ENCODE data around the gene EMP2.

EMP2 gene

DNA sequence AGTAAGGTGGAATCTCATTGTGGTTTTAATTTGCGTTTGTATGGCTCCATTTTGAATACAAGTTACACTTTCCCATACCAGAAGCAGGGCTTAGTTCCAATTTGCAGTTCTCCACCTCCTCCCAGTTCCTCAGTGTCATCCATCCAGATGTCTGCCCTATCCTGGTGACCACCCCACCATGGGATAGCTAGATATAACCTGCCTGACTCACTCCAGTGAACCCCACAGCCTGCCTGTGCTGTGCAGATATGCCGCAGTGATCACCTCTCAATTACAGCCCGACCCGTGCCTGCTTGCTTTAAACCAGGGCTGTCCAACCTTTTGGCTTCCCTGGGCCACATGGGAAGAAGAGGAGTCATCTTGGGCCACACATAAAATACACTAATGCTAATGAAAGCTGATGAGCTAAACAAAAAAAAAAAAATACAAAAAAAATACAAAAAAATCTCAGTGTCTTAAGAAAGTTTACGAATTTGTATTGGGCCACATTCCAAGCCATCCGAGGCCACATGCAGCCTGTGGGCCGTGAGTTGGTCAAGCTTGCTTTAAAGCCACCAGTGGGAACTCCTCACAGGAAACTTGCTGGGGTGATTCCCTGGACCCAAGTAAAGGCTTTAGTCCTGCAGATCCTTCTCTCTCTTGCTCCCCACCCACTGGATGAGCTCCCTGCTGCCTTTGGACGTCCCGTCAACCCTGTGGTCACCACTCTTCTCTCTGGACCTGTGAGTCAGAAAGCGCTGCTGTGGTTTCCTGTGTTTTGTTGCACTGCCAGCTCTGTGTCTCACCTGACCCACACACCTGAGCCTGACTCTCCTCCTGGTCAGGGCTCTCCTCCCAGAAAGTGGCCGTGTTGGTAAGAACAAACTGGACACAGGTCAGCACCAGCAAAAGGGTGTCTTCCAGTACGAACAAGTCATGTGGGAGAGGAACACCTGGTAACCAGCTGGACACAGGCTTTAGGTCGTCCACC lies 83.0 kb downstream of the EMP2 start:
- no peak overlapping the region for H3K9ac ChIP-seq (ENCODE audit: low read depth in 1 of 2, low read length in 2 of 2)
- no peak overlapping the region for H3K27ac ChIP-seq (ENCODE audit: low read depth in 2 of 2, low read length in 2 of 2)
- no peak overlapping the region for H3K4me3 ChIP-seq (ENCODE audit: low read length in 2 of 2)
- H3K36me3 ChIP-seq (ENCODE audit: control insufficient read depth in 2 of 2, insufficient read depth in 2 of 2, low read length in 2 of 2): no peaks in the 10 kb centered on the region
- no peaks in the 10 kb centered on the region for H3K4me1 ChIP-seq (ENCODE audit: control insufficient read depth in 2 of 2, insufficient read depth in 2 of 2, low read length in 2 of 2)
- H3K9me3 ChIP-seq (ENCODE audit: control insufficient read depth in 2 of 2, low read length in 2 of 2): no peaks in the 10 kb centered on the region
- no peaks in the 10 kb centered on the region for H3K27me3 ChIP-seq (ENCODE audit: control insufficient read depth in 2 of 2, insufficient read depth in 2 of 2, low read length in 2 of 2)

DNA sequence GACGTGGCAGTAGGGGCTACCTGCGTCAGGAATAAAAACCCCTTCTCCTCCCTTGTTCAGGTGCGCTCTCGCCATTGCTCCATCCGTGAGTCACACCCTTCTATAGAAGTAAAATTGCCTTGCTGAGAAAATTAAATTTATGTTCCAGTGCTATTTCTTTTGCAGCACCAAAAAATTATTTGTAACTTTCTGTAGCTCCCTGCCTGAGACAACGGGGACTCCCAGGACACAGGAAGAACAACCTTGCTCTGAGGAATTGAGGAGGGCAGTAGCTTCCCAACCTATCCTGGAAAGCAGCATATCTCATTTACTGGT lies 85.4 kb downstream of the EMP2 start:
- H3K4me1 ChIP-seq (ENCODE audit: control insufficient read depth in 2 of 2, insufficient read depth in 2 of 2, low read length in 2 of 2): no peaks in the 10 kb centered on the region
- no peaks in the 10 kb centered on the region for H3K36me3 ChIP-seq (ENCODE audit: control insufficient read depth in 2 of 2, insufficient read depth in 2 of 2, low read length in 2 of 2)
- H3K9ac ChIP-seq (ENCODE audit: low read depth in 1 of 2, low read length in 2 of 2): no peak overlapping the region

DNA sequence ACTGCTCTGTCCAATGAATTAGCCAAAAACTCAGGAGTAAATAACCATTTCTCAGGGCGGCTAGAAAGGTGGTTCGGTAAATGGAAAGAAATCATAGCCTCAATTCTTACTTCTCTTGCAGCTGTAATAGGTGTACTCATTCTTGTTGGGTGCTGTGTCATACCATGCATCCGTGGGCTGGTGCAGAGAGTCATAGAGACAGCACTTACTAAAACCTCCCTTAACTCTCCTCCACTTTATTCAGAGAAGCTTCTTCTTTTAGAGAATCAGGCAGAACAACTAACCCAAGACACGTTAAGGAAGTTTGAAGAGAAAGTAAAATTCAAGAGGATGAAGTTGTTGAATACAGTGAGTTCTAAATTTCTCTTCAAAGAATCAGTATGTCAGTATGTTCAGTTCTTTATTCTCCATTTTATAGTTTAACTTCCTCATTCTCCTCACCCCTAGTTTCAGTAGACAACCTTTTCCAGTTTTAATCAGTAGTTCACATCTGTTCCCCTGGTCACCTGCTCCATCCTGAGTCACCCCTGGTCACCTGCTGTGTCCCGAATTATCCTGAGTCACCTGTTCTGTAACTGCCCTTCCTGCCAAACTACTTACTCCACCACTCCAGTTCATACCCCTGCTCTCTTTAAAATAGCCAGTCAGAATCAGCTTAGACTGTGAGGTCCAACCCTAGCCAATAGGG lies 85.9 kb downstream of the EMP2 start:
- Histone ChIP-seq H3K9me3 (ENCODE audit: control insufficient read depth in 2 of 2, low read length in 2 of 2) (no peaks in the 10 kb centered on the region), H3K27me3 (ENCODE audit: control insufficient read depth in 2 of 2, insufficient read depth in 2 of 2, low read length in 2 of 2) (no peaks in the 10 kb centered on the region), H3K9ac (ENCODE audit: low read depth in 1 of 2, low read length in 2 of 2) (no peak overlapping the region), H3K27ac (ENCODE audit: low read depth in 2 of 2, low read length in 2 of 2) (no peak overlapping the region), H3K4me3 (ENCODE audit: low read length in 2 of 2) (no peak overlapping the region), H3K4me1 (ENCODE audit: control insufficient read depth in 2 of 2, insufficient read depth in 2 of 2, low read length in 2 of 2) (no peaks in the 10 kb centered on the region), H3K36me3 (ENCODE audit: control insufficient read depth in 2 of 2, insufficient read depth in 2 of 2, low read length in 2 of 2) (no peaks in the 10 kb centered on the region)

More for the DNA sequence above, 85.4 kb downstream of the EMP2 start:
- H3K9me3 ChIP-seq (ENCODE audit: control insufficient read depth in 2 of 2, low read length in 2 of 2): no peaks in the 10 kb centered on the region
- H3K27ac ChIP-seq (ENCODE audit: low read depth in 2 of 2, low read length in 2 of 2): no peak overlapping the region
- H3K4me3 ChIP-seq (ENCODE audit: low read length in 2 of 2): no peak overlapping the region
- no peaks in the 10 kb centered on the region for H3K27me3 ChIP-seq (ENCODE audit: control insufficient read depth in 2 of 2, insufficient read depth in 2 of 2, low read length in 2 of 2)

DNA sequence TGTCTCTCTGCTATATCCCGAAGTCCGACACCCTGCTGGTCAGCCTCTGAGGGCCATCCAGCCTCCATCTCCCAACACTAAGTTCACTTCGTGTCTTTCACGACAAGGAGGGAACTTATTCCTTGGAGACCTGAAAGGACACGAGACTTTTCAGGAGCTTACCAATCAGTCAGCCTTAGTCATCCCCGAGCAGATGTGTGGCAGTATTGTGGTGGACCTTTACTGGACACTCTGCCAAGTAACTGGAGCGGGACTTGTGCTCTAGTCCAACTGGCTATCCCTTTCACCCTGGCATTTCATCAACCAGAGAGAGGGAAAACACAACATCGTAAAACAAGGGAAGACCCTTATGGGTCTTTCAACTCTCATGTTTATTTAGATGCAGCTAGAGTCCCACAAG lies 87.1 kb downstream of the EMP2 start:
- Histone ChIP-seq H3K36me3 (ENCODE audit: control insufficient read depth in 2 of 2, insufficient read depth in 2 of 2, low read length in 2 of 2) (no peaks in the 10 kb centered on the region), H3K27ac (ENCODE audit: low read depth in 2 of 2, low read length in 2 of 2) (no peak overlapping the region), H3K9me3 (ENCODE audit: control insufficient read depth in 2 of 2, low read length in 2 of 2) (no peaks in the 10 kb centered on the region), H3K4me1 (ENCODE audit: control insufficient read depth in 2 of 2, insufficient read depth in 2 of 2, low read length in 2 of 2) (no peaks in the 10 kb centered on the region), H3K4me3 (ENCODE audit: low read length in 2 of 2) (no peak overlapping the region), H3K9ac (ENCODE audit: low read depth in 1 of 2, low read length in 2 of 2) (no peak overlapping the region), H3K27me3 (ENCODE audit: control insufficient read depth in 2 of 2, insufficient read depth in 2 of 2, low read length in 2 of 2) (no peaks in the 10 kb centered on the region)

DNA sequence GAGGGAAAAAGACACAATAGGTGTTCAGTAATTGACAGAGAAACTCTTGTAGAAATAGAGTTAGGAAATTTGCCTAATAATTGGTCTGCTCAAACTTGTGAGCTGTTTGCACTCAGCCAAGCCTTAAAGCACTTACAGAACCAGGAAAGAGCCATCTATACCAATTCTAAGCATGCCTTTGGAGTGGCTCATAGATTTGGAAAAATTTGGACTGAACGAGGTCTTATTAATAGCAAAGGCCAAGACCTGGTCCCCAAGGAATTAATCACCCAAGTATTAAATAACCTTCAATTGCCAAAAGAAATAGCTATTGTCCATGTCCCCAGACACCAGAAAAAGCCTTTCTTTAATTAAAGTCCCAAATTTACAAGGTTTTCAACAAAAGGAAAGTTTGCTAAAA lies 90.3 kb downstream of the EMP2 start:
- Histone ChIP-seq H3K9ac (ENCODE audit: low read depth in 1 of 2, low read length in 2 of 2) (no peak overlapping the region), H3K27ac (ENCODE audit: low read depth in 2 of 2, low read length in 2 of 2) (no peak overlapping the region), H3K36me3 (ENCODE audit: control insufficient read depth in 2 of 2, insufficient read depth in 2 of 2, low read length in 2 of 2) (no peaks in the 10 kb centered on the region), H3K4me3 (ENCODE audit: low read length in 2 of 2) (no peak overlapping the region), H3K4me1 (ENCODE audit: control insufficient read depth in 2 of 2, insufficient read depth in 2 of 2, low read length in 2 of 2) (no peaks in the 10 kb centered on the region), H3K9me3 (ENCODE audit: control insufficient read depth in 2 of 2, low read length in 2 of 2) (no peaks in the 10 kb centered on the region), H3K27me3 (ENCODE audit: control insufficient read depth in 2 of 2, insufficient read depth in 2 of 2, low read length in 2 of 2) (no peaks in the 10 kb centered on the region)

DNA sequence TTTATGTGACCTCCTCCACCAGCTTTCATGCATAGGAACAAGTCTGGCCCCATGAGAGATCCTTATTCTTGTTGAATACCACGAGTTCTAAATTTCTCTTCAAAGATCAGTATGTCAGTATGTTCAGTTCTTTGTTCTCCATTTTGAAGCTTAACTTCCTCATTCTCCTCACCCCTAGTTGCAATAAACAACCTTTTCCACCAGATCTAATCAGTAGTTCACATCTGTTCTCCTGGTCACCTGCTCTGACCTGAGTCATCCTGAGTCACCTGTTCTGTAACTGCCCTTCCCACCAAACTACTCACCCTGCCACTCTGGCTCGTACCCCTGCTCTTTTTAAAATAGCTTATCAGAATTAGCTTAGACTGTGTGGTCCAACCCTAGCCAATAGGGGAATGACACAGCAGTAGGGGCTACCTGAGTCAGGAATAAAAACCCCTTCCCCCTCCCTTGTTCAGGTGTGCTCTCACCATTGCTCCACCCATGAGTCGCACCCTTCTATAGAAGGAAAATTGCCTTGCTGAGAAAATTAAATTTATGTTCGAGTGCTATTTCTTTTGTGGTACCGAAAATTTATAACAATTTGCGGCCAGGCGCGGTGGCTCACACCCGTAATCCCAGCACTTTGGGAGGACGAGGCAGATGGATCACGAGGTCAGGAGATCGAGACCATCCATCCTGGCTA lies 94.6 kb downstream of the EMP2 start:
- H3K27me3 ChIP-seq (ENCODE audit: control insufficient read depth in 2 of 2, insufficient read depth in 2 of 2, low read length in 2 of 2): no peaks in the 10 kb centered on the region
- H3K9ac ChIP-seq (ENCODE audit: low read depth in 1 of 2, low read length in 2 of 2): no peak overlapping the region
- H3K27ac ChIP-seq (ENCODE audit: low read depth in 2 of 2, low read length in 2 of 2): no peak overlapping the region
- no peaks in the 10 kb centered on the region for H3K4me1 ChIP-seq (ENCODE audit: control insufficient read depth in 2 of 2, insufficient read depth in 2 of 2, low read length in 2 of 2)
- H3K36me3 ChIP-seq (ENCODE audit: control insufficient read depth in 2 of 2, insufficient read depth in 2 of 2, low read length in 2 of 2): peaks cover 0 to 3% of the 10 kb centered on the region in 2 donors
- no peak overlapping the region for H3K4me3 ChIP-seq (ENCODE audit: low read length in 2 of 2)
- H3K9me3 ChIP-seq (ENCODE audit: control insufficient read depth in 2 of 2, low read length in 2 of 2): no peaks in the 10 kb centered on the region

DNA sequence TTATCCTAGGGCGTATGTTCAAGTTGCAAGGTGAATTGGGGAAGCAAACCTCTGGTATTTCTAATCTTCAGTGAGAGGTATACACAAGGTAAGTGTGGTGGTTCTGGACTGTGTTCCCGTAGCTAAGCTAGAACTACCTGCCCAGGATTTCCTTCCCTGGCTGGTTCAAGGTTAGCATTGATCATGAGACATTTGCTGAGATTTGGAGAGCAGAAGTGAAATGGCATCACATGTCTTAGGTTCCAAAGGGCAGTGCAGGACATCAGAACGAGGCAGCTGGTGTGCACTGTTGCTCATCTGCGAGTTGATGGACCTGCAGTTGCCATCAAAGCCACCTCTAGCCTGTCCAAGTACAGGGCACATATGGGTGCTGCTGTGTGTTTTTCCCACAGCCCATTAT lies 95.2 kb downstream of the EMP2 start:
- no peak overlapping the region for H3K4me3 ChIP-seq (ENCODE audit: low read length in 2 of 2)
- H3K9ac ChIP-seq (ENCODE audit: low read depth in 1 of 2, low read length in 2 of 2): no peak overlapping the region
- H3K4me1 ChIP-seq (ENCODE audit: control insufficient read depth in 2 of 2, insufficient read depth in 2 of 2, low read length in 2 of 2): no peaks in the 10 kb centered on the region
- no peaks in the 10 kb centered on the region for H3K9me3 ChIP-seq (ENCODE audit: control insufficient read depth in 2 of 2, low read length in 2 of 2)
- H3K27me3 ChIP-seq (ENCODE audit: control insufficient read depth in 2 of 2, insufficient read depth in 2 of 2, low read length in 2 of 2): no peaks in the 10 kb centered on the region
- H3K27ac ChIP-seq (ENCODE audit: low read depth in 2 of 2, low read length in 2 of 2): no peak overlapping the region
- H3K36me3 ChIP-seq (ENCODE audit: control insufficient read depth in 2 of 2, insufficient read depth in 2 of 2, low read length in 2 of 2): peaks cover 0 to 3% of the 10 kb centered on the region in 2 donors

DNA sequence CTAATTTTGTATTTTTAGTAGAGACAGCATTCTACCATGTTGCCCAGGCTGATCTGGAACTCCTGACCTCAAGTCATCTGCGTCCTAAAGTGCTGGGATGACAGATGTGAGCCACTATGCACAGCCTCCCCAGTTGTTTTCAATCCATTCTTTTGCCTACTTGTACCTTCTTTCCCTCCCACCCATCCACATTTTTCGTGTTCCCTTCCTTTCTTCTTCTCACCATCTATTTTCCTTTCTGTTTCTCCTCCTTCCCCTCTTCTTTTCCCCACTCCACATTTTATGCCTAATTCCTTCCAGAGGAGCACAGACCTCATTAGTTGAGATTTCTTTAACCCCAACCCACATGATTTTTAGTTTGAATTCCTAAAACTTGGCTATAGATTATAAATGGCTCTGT lies 100.2 kb downstream of the EMP2 start:
- Histone ChIP-seq H3K27ac (ENCODE audit: low read depth in 2 of 2, low read length in 2 of 2) (no peak overlapping the region), H3K9me3 (ENCODE audit: control insufficient read depth in 2 of 2, low read length in 2 of 2) (no peaks in the 10 kb centered on the region), H3K9ac (ENCODE audit: low read depth in 1 of 2, low read length in 2 of 2) (no peak overlapping the region), H3K4me1 (ENCODE audit: control insufficient read depth in 2 of 2, insufficient read depth in 2 of 2, low read length in 2 of 2) (no peaks in the 10 kb centered on the region), H3K27me3 (ENCODE audit: control insufficient read depth in 2 of 2, insufficient read depth in 2 of 2, low read length in 2 of 2) (no peaks in the 10 kb centered on the region), H3K4me3 (ENCODE audit: low read length in 2 of 2) (no peak overlapping the region), H3K36me3 (ENCODE audit: control insufficient read depth in 2 of 2, insufficient read depth in 2 of 2, low read length in 2 of 2) (peaks cover 0 to 3% of the 10 kb centered on the region in 2 donors)
